HG03469 (cell line): Measurements from ENCODE around the gene GNA12.
"Not testable (repeated sequence)": the region's sequence is repeated elsewhere in the genome, so short reads cannot be mapped to it uniquely, and the experiment has no call there.

Experiments
- ATAC-seq: cut with Tn5 transposase; IDR thresholded peaks from one replicate; pipeline ENCODE4 v1.9.1; 2021; ENCODE audit warnings: mild to moderate bottlenecking, moderate library complexity, moderate number of reproducible peaks; ENCODE audit not compliant: unreplicated experiment

Gene GNA12

GRCh38 chr7:2864999-2865670 is 21.0 kb upstream of the GNA12 start:
- no peak for ATAC-seq

- no peak for ATAC-seq
Observed at GRCh38 chr7:2864204-2864985, 20.3 kb upstream of the GNA12 start.

- peak; percentile 85 for ATAC-seq
Observed at GRCh38 chr7:2863461-2864066, 19.5 kb upstream of the GNA12 start.

GRCh38 chr7:2862831-2863361 is 18.8 kb upstream of the GNA12 start:
- no peak for ATAC-seq

- no peak for ATAC-seq
Observed at GRCh38 chr7:2861509-2861908, 17.4 kb upstream of the GNA12 start.

GRCh38 chr7:2860627-2861133 is 16.6 kb upstream of the GNA12 start:
- ATAC-seq = no peak

- ATAC-seq = no peak
Observed at GRCh38 chr7:2859952-2860351, 15.8 kb upstream of the GNA12 start.

GRCh38 chr7:2858621-2859020 is 14.5 kb upstream of the GNA12 start:
- no peak for ATAC-seq

GRCh38 chr7:2856388-2857169 is 12.5 kb upstream of the GNA12 start:
- ATAC-seq = no peak

- no peak for ATAC-seq
Observed at GRCh38 chr7:2855386-2855785, 11.3 kb upstream of the GNA12 start.

- ATAC-seq = not testable (repeated sequence)
Observed at GRCh38 chr7:2853552-2853951, 9.4 kb upstream of the GNA12 start.

GRCh38 chr7:2853147-2853546 is 9.0 kb upstream of the GNA12 start:
- ATAC-seq = no peak

GRCh38 chr7:2851497-2851896 is 7.4 kb upstream of the GNA12 start:
- no peak for ATAC-seq

GRCh38 chr7:2849941-2850766 is 6.0 kb upstream of the GNA12 start:
- ATAC-seq = no peak

GRCh38 chr7:2845034-2845592 is 1.0 kb upstream of the GNA12 start:
- ATAC-seq = no peak

- ATAC-seq = no peak
Observed at GRCh38 chr7:2843711-2844152, 376 bp downstream of the GNA12 start.

GRCh38 chr7:2843191-2843685 is 870 bp downstream of the GNA12 start:
- no peak for ATAC-seq

- no peak for ATAC-seq
Observed at GRCh38 chr7:2841907-2842306, 2.2 kb downstream of the GNA12 start.

GRCh38 chr7:2840458-2840857 is 3.6 kb downstream of the GNA12 start:
- ATAC-seq = no peak
